ENCODE data around the gene OSBPL2.

OSBPL2 gene

DNA sequence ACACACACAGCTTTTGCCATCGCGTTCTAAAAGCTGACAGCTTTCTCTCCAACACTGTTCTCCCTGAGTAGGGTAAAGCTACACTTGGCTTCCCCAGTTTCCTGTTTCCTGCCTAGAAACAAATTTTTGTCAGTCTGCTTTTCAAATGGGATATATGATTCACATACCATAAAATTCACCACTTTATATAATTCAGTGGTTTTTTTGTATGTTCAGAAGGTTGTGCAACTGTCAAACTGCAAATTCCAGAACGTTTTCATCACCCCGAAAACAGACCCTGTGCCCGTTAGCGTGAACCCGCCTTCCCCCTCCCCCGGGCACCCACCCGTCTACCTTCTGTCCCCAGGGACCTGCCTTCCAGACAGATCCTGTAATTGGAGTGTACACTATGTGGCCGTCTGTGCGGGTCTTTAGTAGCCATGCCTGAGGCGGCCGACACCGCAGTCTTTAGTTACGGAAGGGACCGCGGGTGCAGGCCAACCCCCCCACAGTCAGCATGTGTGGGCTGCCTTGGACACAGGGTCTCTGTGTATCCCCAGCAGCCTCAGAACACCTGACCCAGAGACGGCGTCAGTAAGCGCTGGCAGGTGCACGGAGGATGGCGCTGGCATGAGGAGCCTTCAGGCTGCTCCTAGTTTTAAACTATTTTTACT is 34.8 kb upstream of the OSBPL2 start:
- no peak for DNase-seq (ENCODE audit: low read depth, low spot score)
- no peak overlapping the region for H3K4me3 ChIP-seq (ENCODE audit: low read length)

DNA sequence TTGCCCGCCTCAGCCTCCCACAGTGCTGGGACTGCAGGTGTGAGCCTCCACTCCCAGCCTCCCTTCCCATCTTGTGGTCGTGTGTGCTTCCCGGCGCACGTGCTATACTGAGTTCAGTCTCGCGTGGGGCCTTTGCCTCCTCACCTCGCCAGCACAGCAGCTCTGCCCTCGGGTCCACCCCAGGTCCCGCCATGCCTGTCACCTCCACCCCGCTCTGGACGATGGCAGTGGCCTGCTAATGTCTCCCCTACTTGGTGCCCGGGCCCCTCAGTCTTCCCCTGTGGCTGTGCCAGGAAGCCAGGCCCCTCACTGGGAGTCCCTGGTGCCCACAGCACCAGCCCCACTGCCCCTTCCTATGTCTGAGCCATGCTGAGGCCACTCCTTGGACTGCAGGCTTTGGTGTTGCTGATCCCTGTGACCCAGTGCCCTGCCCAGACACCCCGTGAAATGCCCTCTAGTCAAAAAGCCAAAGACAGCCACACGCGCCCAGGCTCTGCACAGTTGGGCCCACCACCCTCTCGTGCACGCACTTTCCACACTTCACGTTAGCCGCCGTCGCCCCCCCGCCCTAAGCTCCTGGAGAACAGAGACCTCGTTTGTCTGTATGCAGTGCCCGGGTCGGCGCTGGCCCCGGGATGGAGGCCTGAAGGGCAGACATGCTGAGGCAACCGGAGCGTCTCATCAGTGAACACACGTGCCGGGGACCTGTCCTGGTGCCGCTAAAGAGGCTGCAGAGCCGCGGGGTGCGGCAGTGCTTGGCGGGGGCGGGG is 32.5 kb upstream of the OSBPL2 start:
- no peak for DNase-seq (ENCODE audit: low read depth, low spot score)
- H3K4me3 ChIP-seq (ENCODE audit: low read length): no peak overlapping the region

- H3K4me3 ChIP-seq (ENCODE audit: low read length): no peak overlapping the region
- DNase-seq (ENCODE audit: low read depth, low spot score): no peak
Measured at GRCh38 chr20:62206388-62206775, 31.9 kb upstream of the OSBPL2 start.

GRCh38 chr20:62208061-62208794 is 30.1 kb upstream of the OSBPL2 start:
- H3K4me3 ChIP-seq (ENCODE audit: low read length): no peak overlapping the region
- DNase-seq (ENCODE audit: low read depth, low spot score): no peak

- no peak for DNase-seq (ENCODE audit: low read depth, low spot score)
- no peak overlapping the region for H3K4me3 ChIP-seq (ENCODE audit: low read length)
Measured at GRCh38 chr20:62208795-62209755, 29.2 kb upstream of the OSBPL2 start.

DNA sequence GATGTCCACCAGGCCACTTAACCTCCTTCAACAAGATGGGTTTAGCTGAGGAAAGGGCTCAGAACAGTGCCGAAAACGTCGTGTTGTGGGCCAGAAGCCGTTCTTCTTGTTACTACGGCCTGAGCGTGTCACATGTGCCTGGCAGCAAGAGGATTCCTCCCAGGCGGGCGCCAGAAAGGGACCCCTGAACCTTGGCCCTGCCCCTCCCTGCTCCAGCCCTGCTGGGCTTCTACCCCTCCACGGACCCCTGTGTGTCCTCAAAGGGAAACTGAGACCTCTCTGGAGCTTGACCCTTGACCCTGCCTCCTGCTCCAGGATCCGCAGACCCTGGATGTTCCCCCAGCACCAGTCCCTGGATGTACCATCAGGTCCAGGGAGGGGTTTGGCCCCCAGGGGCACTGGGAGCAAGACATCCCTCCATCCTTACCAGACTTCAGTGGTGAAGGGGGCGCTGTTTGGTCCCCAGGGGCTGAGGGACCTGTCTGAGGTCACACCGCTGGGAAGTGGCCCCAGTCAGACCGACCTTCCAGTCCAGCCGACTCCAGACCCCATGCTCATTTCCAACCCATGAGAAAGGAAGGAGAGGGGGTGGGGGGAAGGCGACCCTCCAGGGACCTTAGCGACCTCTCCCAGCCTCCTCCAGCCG is 28.3 kb upstream of the OSBPL2 start:
- no peak for DNase-seq (ENCODE audit: low read depth, low spot score)
- H3K4me3 ChIP-seq (ENCODE audit: low read length): no peak overlapping the region

DNA sequence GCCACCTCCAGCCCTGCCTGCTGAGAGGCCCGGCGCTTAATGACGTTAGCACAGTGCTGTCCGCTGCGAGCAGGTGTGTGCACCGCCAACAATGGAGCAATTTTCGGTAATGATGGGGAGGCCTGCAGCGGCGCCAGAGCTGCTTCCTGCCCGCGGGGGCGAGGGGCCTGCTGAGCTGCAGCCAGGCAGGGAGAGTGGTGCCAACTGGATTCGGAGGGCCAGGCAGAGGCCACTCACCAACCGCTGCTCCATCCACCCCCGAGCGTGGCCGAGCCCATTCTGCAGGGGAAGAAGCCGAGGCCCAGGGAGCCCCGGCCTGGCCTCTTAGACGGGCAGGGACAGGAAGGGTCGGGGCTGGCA is 27.8 kb upstream of the OSBPL2 start:
- H3K4me3 ChIP-seq (ENCODE audit: low read length): no peak overlapping the region
- DNase-seq (ENCODE audit: low read depth, low spot score): no peak

DNA sequence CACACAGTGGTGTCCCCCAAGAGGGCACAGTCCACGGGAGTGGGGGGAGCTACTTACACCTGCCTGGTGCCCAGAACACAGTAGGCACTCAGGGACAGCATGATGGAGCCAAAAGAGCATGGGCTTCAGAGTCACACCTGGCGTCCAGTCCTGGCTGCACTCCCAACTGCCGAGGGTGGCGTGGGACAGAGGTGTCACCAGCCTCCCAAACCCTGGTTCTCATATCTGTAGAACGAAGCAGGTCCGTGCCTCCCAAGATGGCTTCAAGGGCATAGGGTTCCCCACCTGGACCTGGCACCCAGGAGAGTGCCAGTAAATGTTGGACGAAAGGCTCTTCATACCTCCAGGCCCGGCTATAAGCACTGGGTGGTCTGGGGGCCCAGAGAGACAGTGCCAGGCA is 27.1 kb upstream of the OSBPL2 start:
- H3K4me3 ChIP-seq (ENCODE audit: low read length): no peak overlapping the region
- DNase-seq (ENCODE audit: low read depth, low spot score): no peak

- DNase-seq (ENCODE audit: low read depth, low spot score): no peak
- H3K4me3 ChIP-seq (ENCODE audit: low read length): no peak overlapping the region
Measured at GRCh38 chr20:62211769-62212288, 26.5 kb upstream of the OSBPL2 start.

- no peak for DNase-seq (ENCODE audit: low read depth, low spot score)
- no peak overlapping the region for H3K4me3 ChIP-seq (ENCODE audit: low read length)
Measured at GRCh38 chr20:62212299-62212698, 26.0 kb upstream of the OSBPL2 start.

DNA sequence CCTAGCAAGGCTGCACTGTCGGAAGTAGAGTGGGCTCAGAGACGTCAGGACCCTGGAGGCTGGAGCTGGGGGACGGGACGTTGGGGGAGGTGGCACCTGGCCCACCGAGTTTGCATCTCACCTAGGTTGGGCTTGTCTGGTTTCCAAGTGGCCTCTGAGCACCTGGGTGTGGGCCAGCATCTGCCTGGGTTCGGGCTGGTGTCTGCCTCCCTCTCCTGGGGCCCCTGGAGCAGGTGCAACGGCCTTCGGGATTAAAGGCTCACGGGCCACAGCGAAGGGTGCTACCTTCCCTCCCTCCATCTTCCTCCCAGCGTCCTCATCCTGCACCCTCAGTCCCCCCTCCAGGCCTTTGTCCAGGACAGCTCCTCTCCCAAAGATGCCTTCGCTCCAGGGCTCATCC is 24.3 kb upstream of the OSBPL2 start:
- H3K4me3 ChIP-seq (ENCODE audit: low read length): no peak overlapping the region
- no peak for DNase-seq (ENCODE audit: low read depth, low spot score)

DNA sequence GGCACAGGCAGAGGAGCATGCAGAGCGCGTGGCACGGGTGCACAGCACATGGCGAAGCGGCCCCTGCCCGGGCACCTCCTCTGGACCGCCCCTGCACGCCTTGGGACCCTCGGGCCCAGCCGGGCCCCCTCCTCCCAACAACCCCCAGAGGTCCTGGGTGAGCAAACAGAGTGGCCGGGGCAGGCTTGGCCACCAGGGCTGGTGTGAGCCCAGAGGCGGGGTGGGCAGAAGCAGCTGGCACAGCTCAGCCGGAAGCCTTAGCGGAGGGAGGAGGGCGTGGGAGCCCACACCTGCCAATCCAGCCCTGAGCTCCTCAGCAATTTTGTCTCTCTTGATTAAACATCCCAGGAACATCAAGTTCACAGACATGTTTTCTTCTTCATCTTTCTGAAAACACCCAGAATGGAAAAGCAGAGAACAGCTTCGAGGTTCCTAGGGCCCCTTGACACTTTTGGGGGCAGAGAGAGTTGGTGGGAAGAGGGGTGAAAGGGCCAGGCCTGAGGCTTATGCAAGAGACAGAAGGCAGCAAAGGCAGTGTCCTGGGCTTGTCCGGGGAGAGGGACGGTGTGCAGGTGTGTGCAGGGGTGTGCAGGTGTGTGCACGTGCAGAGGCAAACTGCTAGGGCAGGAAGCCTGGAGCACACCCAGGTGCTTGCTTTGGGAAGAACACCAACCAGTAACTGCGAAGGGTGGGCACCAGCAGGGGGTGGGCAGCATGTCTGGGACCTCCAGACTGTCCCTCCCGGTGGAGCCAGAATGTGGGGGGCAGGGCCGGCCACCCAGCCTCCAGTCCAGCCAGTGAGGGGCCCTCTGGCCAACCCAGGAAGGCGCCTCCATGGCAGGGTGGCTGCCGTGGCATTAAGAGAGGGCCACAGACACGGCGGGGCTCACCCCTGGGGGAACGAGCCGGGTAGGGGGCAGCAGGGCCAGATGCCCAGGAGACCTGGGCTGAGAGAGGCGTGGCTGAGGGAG is 23.0 kb upstream of the OSBPL2 start:
- DNase-seq (ENCODE audit: low read depth, low spot score): no peak

DNA sequence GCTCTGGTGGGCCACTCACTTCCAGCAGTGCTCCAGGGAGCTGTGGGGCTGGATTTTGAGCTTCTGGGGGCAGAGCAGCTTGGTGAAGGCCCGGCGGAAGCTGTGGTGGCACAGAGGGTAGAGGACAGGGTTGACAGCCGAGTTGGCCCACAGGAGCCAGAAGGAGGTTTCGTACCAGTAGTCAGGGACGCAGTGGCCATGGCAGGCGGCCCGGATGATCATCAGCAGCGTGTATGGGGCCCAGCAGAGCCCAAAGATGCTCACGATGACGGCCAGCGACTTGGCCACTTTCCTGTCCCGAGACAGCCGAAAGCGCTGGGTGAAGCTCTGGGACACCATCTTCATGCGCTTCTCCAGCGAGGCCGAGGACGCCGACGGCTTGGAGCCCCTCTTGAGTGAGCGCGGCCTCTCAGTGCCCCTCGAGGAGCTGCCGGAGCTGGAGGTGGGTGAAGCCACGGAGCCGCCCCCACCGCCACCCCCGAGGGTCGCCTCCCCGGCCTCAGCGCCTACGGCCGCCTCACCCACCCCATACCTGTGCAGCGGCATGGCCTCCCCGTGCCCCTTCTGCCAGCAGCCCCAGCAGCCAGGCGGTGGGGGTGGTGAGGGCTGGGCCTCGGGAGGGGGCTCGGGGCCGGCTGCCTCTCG is 22.2 kb upstream of the OSBPL2 start:
- no peak overlapping the region for H3K4me3 ChIP-seq (ENCODE audit: low read length)
- no peak for DNase-seq (ENCODE audit: low read depth, low spot score)

More for the DNA sequence above, 23.0 kb upstream of the OSBPL2 start:
- no peak overlapping the region for H3K4me3 ChIP-seq (ENCODE audit: low read length)

GRCh38 chr20:62216636-62217566 is 21.4 kb upstream of the OSBPL2 start:
- no peak for DNase-seq (ENCODE audit: low read depth, low spot score)
- no peak overlapping the region for H3K4me3 ChIP-seq (ENCODE audit: low read length)

- no peak for DNase-seq (ENCODE audit: low read depth, low spot score)
- no peak overlapping the region for H3K4me3 ChIP-seq (ENCODE audit: low read length)
Measured at GRCh38 chr20:62217913-62218773, 20.2 kb upstream of the OSBPL2 start.
